CD4-positive, alpha-beta T cell treated with Interleukin-2 at 100 ng/mL for 4 hours (primary cell): ENCODE data around the gene CDADC1.
"Not testable (repeated sequence)": the region's sequence is repeated elsewhere in the genome, so short reads cannot be mapped to it uniquely, and the experiment has no call there.

ENCODE experiments used
- DNase-seq: peaks from one replicate; pipeline ENCODE4 v3.0.0-alpha.2; 2020; ENCODE audit warnings: low spot score

CDADC1 gene

GRCh38 chr13:49238621-49239020, 9.1 kb upstream of the CDADC1 start:
- no peak for DNase-seq

- DNase-seq, result peak; percentile 56
Observed at GRCh38 chr13:49240017-49240416, 7.7 kb upstream of the CDADC1 start.

DNA sequence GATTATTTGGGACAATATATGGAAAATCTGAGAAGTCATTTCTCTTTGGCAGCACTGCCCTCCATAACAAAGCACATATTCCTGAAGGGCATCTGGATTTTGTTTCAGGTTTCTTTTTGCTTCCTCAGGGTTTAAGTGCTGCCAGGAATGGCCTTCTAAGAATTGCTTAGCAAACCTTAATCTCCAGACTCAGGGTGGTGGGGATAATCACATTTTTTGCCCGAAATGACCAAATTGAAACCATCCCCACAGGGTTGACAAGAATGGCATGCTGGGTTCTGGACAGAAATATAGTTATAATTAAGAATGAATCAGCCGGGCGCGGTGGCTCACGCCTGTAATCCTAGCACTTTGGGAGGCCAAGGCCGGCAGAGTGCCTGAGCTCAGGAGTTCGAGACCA, 6.4 kb upstream of the CDADC1 start:
- DNase-seq, result no peak

GRCh38 chr13:49245101-49245500, 2.6 kb upstream of the CDADC1 start:
- DNase-seq, result no peak

DNA sequence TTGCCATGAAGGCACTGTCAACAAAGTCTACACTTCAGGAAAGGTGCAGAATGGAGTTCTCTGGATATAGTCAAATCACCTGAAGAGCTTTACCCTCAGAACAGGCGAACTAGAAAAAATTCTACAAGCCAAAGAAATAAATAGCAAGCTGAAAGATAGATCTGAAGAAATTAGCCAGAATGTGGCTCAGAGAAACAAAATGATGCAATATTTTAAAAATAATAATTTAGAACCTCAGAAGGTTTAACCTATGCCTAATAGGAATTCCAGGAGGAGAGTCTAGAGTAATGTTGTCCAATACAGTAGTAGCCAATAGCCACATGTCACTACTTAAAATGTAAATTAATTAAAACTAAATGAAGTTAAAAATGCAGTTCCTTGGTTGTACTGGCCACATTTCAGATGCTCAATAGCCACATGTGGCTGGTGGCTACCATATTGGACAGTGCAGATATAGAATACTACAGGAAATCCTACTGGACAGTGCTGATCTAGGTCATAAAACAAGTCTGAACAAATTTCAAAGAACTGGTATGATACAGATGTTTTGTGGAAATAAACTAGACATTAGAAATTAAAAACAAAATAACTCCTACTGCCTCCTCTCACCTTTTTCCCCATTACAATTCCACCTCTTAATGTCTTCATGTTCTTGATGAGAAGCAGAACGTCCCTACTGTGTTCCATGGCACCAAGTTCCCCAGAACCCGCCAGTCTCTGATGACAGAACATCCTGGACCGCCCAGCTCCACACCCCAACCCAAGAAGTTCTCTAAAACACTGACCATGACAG, 679 bp upstream of the CDADC1 start:
- DNase-seq, result no peak

DNA sequence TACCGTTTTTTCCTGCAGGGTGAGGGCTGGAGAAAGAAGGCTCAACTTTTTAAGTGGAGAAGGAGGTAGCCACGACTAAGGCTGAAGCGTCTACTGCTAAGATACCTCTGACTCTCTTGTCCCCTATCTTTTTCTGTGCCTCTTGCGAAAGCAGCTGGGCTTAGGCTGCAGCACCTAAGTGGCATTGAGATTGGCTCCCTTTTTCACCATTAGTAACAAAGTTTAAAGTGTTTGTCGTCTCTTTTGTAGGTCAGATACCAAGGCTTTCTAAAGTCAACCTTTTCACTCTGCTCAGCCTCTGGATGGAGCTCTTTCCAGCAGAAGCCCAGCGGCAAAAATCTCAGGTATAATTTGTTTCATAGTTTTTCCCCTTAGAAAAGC, 887 bp downstream of the CDADC1 start:
- DNase-seq, result peak; percentile 32

- no peak for DNase-seq
Observed at GRCh38 chr13:49251326-49251725, 3.6 kb downstream of the CDADC1 start.

DNA sequence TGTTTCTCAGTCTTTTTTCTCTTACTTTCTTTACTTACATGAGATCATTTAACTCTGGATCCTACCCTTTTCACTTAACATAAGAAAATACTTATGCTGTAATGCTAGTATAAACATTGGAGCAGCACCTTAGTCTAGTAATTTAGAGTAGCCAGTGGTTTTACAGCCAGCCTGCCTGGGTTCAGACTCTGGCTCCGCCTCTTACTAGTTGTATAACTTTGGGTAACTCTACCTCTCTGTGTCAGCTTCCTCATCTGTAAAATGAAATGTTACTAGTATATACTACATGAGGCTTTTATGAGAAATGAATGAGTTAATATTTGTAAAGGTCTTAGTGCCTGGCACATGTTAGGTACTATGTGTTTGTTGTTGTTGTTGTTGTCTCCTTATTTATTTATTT, 5.6 kb downstream of the CDADC1 start:
- DNase-seq, result peak; percentile 11

DNA sequence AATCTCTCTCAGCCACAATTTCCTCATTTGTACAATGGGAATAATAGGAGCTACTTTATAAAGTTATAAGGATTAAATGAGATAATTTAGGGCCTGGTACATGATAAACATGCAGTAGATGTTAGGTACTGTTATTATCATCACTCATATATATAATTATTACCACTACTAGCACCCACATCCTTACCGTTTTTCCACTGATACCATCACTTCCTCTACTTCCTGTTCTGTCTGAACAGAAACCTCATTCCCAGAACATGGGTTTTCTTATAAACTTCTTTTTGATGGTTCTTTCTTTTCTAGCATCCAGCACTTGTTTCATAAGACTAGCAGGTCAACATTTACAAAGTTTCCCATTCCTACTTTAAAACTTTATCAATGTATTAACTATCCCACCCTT, 6.3 kb downstream of the CDADC1 start:
- no peak for DNase-seq

GRCh38 chr13:49256841-49257240, 9.1 kb downstream of the CDADC1 start:
- DNase-seq, result no peak

DNA sequence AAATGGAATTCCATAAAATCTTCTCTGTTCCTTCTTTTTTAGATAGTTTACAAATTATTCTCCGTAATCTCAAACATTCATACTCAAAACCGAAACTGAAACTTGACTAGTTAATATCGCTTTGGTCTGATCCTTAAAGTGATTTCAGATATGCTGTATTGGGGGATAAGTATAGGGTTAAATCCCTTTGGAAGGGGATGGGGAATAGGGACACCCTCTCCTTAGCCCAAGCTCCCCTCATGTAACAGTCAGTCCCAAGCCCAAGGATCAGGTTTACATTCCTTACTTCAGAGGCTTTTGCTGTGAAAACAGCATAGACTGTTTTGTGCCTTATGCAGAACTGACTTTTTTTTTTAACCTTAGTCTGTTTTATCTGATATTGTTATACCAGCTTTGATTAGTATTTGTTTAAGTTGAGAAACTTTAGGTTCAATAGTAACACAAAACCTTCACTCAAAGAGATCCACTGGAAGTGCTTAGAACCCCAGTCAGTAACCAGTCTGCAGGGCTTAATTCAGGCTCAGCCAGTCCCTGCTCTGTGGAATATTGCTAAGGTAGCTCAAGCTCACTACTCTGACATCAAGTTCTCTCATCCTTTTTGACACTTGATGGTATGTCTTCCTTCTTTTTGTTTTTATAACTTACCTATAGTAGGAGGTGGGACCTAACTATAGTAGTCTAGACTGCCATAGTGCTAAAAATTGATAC, 10.5 kb downstream of the CDADC1 start:
- peak; percentile 14 for DNase-seq

GRCh38 chr13:49259586-49259985, 11.9 kb downstream of the CDADC1 start:
- DNase-seq, result no peak

- DNase-seq, result no peak
Observed at GRCh38 chr13:49262634-49263033, 14.9 kb downstream of the CDADC1 start.

GRCh38 chr13:49265822-49266221, 18.1 kb downstream of the CDADC1 start:
- DNase-seq, result no peak

DNA sequence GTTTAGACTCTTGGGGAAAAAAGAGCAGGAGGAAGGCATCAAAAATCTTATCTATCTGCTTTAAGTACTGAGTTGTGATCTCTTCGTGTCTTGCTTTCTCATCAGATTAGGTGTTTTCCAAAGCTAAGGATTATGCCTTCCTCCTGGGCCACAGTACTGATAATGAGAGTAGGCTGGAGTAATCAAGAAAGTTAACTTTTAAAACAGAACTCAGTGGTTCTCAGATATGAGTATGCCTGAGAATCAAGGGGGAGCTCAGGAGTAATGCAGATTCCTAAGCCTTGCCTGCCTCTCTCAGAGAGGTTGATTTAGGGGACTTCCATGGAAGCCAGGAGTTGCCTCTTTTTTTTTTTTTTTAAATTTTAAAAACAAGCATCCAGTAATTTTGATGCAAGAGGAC, 23.5 kb downstream of the CDADC1 start:
- DNase-seq, result no peak

GRCh38 chr13:49272296-49272695, 24.6 kb downstream of the CDADC1 start:
- no peak for DNase-seq

DNA sequence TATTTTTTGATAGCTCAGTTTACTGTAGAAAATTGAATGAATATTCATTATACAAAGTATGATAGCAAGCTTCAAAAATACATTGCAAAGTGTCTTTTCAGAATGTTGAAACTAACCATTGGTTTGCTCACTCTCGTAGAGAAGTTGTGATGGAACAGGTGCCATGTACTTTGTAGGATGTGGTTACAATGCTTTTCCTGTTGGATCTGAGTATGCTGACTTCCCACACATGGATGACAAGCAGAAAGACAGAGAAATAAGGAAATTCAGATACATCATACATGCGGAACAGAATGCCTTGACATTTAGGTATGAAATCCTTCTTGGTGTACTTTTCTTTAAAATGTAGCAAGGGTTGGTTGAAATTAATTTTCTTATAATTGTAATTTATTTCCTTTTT, 30.5 kb downstream of the CDADC1 start:
- no peak for DNase-seq

DNA sequence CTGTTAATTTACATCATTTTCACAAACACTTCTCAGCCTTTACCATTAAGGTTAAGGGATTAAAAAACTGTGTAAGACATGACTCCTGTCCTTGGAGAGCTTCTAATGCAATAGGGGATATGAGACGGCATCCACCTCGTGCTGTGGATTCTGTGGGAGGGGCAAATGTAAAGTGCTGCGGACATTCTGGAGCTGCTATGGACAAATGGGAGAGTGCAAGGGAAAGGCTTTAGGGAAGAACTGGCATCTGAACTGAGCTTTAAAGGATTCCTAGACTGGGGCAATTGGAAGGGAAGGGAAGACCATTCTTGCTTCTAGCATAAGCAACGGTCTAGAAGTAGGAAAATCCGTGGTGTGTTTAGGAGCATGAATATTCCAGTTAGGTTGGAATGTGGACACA, 31.4 kb downstream of the CDADC1 start:
- no peak for DNase-seq

- no peak for DNase-seq
Observed at GRCh38 chr13:49279885-49280284, 32.2 kb downstream of the CDADC1 start.

DNA sequence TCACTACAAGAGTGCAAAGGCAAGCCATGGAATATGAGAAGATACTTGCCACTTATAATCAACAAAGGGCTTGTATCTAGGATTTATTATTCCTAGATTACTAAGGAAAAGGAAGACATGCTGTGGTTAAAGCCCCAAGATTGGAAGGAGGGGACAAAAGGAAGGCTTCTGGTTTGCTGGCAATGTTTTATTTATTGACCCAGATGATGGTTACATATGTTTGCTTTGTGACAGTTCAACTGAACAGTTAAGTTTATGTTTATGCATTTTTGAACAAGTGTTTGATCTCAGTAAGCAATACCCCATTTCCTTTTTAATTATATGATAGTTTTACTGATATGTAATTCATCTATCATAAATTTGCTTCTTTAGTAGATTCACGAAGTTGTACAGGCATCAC, 40.3 kb downstream of the CDADC1 start:
- no peak for DNase-seq

- no peak for DNase-seq
Observed at GRCh38 chr13:49288458-49288857, 40.7 kb downstream of the CDADC1 start.

DNA sequence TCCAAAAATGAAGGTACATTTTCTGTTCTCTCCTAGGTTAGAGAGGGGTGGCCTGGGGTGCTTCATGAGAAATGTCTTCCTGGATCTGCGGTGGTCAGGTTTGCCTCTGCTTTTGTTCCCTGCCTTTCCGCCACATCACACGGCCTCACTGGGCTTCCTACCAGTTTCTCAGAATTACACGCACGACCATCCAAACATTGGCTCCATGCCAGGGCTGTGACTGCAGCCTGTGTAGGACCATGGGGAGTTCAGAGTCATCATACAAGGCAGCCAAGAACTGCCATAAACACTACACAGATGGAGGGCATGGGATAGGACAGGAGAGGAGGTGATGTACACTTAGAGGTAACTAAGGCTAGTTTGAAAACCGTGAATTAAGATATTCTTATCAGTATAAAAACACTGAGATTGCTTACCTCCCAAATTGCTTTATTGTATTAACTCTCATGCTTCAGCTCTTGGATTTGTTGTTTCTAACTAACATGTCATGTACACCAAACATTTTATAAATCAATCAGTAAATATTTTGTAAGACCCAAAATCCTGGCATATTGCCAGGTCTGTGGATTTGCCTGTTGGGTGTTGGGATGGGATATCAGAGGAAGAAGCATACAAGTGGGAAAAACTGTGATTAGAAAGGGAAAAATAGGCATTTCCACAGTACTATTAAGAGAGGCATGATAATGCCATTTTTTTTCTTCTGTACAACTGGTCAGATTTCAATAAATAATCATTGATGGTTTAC, 45.2 kb downstream of the CDADC1 start:
- peak; percentile 12 for DNase-seq

DNA sequence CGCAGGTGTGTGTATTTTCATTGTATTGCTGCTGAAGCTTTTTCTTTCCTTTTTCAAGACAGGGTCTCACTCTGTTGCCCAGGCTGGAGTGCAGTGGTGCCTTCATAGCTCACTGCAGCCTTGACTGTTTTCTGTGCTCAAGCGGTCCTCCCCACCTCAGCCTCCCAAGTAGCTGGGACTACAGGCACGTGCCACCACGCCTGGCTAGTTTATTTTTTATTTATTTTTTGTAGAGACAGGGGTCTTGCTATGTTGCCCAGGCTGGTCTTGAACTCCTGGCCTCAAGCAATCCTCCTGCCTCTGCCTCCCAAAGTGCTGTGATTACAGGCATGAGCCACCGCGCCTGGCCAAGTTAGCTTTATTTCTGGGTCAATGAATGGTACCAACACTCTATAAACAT, 47.0 kb downstream of the CDADC1 start:
- not testable (repeated sequence) for DNase-seq
